Esophagus (tissue), 2 donors: ENCODE results near the gene RRN3. TPM values are rescaled to one million over a fixed set of nuclear protein-coding genes. Genes with fewer than 3 reads are reported as not detected.
"Not testable (repeated sequence)": the region's sequence is repeated elsewhere in the genome, so short reads cannot be mapped to it uniquely, and the experiment has no call there.

Source experiments
- H3K27ac ChIP-seq, 2 donors: one replicate each; pipeline ENCODE4 v1.5.1; 2013; ENCODE audit warnings: low read depth in 2 of 2, mild to moderate bottlenecking in 2 of 2, inconsistent platforms in 1 of 2, low read length in 1 of 2, moderate library complexity in 1 of 2
- H3K27me3 ChIP-seq, 2 donors: one replicate each; pipeline ENCODE4 v1.6.1; 2013; ENCODE audit warnings: low read length in 2 of 2, control low read depth in 1 of 2, mild to moderate bottlenecking in 1 of 2; ENCODE audit not compliant: insufficient read depth in 2 of 2, control insufficient read depth in 1 of 2
- H3K36me3 ChIP-seq, 2 donors: one replicate each; pipeline ENCODE4 v1.6.1; 2013; ENCODE audit warnings: low read length in 1 of 2; ENCODE audit not compliant: control insufficient read depth in 2 of 2, insufficient read depth in 2 of 2
- H3K4me1 ChIP-seq, 2 donors: one replicate each; pipeline ENCODE4 v1.6.1; 2013; ENCODE audit warnings: low read length in 1 of 2; ENCODE audit not compliant: control insufficient read depth in 2 of 2, insufficient read depth in 2 of 2
- H3K4me3 ChIP-seq, 2 donors: one replicate each; pipeline ENCODE4 v1.5.1; 2013; ENCODE audit warnings: low read length in 2 of 2, mild to moderate bottlenecking in 2 of 2, low read depth in 1 of 2, moderate library complexity in 1 of 2
- H3K9me3 ChIP-seq, 2 donors: one replicate each; pipeline ENCODE4 v1.6.1; 2013; ENCODE audit warnings: mild to moderate bottlenecking in 2 of 2, low read depth in 1 of 2, low read length in 1 of 2, moderate library complexity in 1 of 2; ENCODE audit not compliant: control insufficient read depth in 2 of 2, insufficient read depth in 1 of 2
- WGBS, 2 donors: extraction: QIAGEN DNeasy Blood & Tissue Kit; methylation state at CpG; one replicate each; pipeline ENCODE4 v1.1.7; 2013; 5-methylcytosine and 5-hydroxymethylcytosine counted together
- polyA plus RNA-seq, 2 donors: library from polyadenylated mRNA; stranded (reverse); fragments of 200-250 nt; gene quantifications; one replicate each; pipeline ENCODE4 v1.2.3, GENCODE V29; 2013
- donor health status: healthy with polysubstance abuse.
- donor health status: Bipolar disorder and iron deficiency.

The RRN3 gene
- polyA plus RNA-seq, 2 donors = 6.1 to 9.7 TPM

GRCh38 chr16:15096583-15096972 is 2.5 kb upstream of the RRN3 start:
- WGBS, 2 donors = 88 to 89% methylated on average over 8 to 9 of the region's 9 CpGs
- H3K9me3 ChIP-seq, H3K27ac ChIP-seq, H3K27me3 ChIP-seq, H3K4me3 ChIP-seq, H3K36me3 ChIP-seq, H3K4me1 ChIP-seq: not testable (repeated sequence)

GRCh38 chr16:15093571-15093954 is 509 bp downstream of the RRN3 start:
- not testable (repeated sequence) for H3K4me1 ChIP-seq, H3K9me3 ChIP-seq, H3K36me3 ChIP-seq, H3K27me3 ChIP-seq
- WGBS, 2 donors = 4 to 10% methylated on average over 10 to 14 of the region's 14 CpGs
- Histone ChIP-seq H3K4me3 (peak overlapping the region; percentile 64 to 81), H3K27ac (peak overlapping the region; percentile 72 to 90)

GRCh38 chr16:15090663-15091269 is 3.3 kb downstream of the RRN3 start:
- not testable (repeated sequence) for H3K4me3 ChIP-seq, H3K36me3 ChIP-seq, H3K4me1 ChIP-seq, H3K27ac ChIP-seq, H3K27me3 ChIP-seq, H3K9me3 ChIP-seq
- 74 to 78% methylated on average over 1 of the region's 1 CpG for WGBS, 2 donors

GRCh38 chr16:15082788-15083187 is 11.3 kb downstream of the RRN3 start:
- not testable (repeated sequence) for H3K27ac ChIP-seq, H3K27me3 ChIP-seq, H3K4me3 ChIP-seq, H3K36me3 ChIP-seq, H3K9me3 ChIP-seq, H3K4me1 ChIP-seq
- 83 to 86% methylated on average over 3 of the region's 3 CpGs for WGBS, 2 donors

- not testable (repeated sequence) for H3K27me3 ChIP-seq, H3K4me3 ChIP-seq, H3K4me1 ChIP-seq, H3K9me3 ChIP-seq, H3K27ac ChIP-seq, H3K36me3 ChIP-seq
- WGBS, 2 donors = 83 to 100% methylated on average over 1 of the region's 1 CpG
Observed at GRCh38 chr16:15080883-15081282, 13.2 kb downstream of the RRN3 start.

GRCh38 chr16:15076161-15076560 is 17.9 kb downstream of the RRN3 start:
- H3K27ac ChIP-seq, H3K27me3 ChIP-seq, H3K9me3 ChIP-seq, H3K4me1 ChIP-seq, H3K4me3 ChIP-seq: not testable (repeated sequence)
- 25 to 54% methylated on average over 2 of the region's 2 CpGs for WGBS, 2 donors
- H3K36me3 ChIP-seq = peaks cover 9 to 18% of the 10 kb centered on the region in 2 donors

GRCh38 chr16:15073101-15073500 is 21.0 kb downstream of the RRN3 start:
- Histone ChIP-seq H3K36me3 (peaks cover 9 to 20% of the 10 kb centered on the region in 2 donors), H3K27ac (no peak overlapping the region), H3K4me1 (no peaks in the 10 kb centered on the region), H3K9me3 (no peaks in the 10 kb centered on the region), H3K4me3 (no peak overlapping the region), H3K27me3 (no peaks in the 10 kb centered on the region)
- WGBS, 2 donors = 86 to 88% methylated on average over 6 of the region's 6 CpGs

GRCh38 chr16:15071916-15072769 is 21.9 kb downstream of the RRN3 start:
- H3K36me3 ChIP-seq = peaks cover 9 to 20% of the 10 kb centered on the region in 2 donors
- H3K27me3 ChIP-seq, H3K4me1 ChIP-seq, H3K9me3 ChIP-seq, H3K4me3 ChIP-seq, H3K27ac ChIP-seq: not testable (repeated sequence)
- WGBS, 2 donors = 57 to 70% methylated on average over 13 to 15 of the region's 16 CpGs

- not testable (repeated sequence) for H3K27me3 ChIP-seq, H3K27ac ChIP-seq, H3K9me3 ChIP-seq, H3K4me1 ChIP-seq, H3K4me3 ChIP-seq
- H3K36me3 ChIP-seq = peaks cover 9 to 20% of the 10 kb centered on the region in 2 donors
- 71 to 76% methylated on average over 4 of the region's 4 CpGs for WGBS, 2 donors
Observed at GRCh38 chr16:15071013-15071412, 23.1 kb downstream of the RRN3 start.

GRCh38 chr16:15066690-15067089 is 27.4 kb downstream of the RRN3 start:
- H3K9me3 ChIP-seq, H3K27me3 ChIP-seq, H3K36me3 ChIP-seq, H3K27ac ChIP-seq, H3K4me3 ChIP-seq, H3K4me1 ChIP-seq: not testable (repeated sequence)
- WGBS, 2 donors = 91 to 99% methylated on average over 5 to 7 of the region's 8 CpGs
